ENCODE measurements around the gene REP15. TPM values are rescaled to one million over a fixed set of nuclear protein-coding genes. Genes with fewer than 3 reads are reported as not detected.

Gene REP15
- total RNA-seq, 1 experiment from 2014 or later: 0.26 TPM

DNA sequence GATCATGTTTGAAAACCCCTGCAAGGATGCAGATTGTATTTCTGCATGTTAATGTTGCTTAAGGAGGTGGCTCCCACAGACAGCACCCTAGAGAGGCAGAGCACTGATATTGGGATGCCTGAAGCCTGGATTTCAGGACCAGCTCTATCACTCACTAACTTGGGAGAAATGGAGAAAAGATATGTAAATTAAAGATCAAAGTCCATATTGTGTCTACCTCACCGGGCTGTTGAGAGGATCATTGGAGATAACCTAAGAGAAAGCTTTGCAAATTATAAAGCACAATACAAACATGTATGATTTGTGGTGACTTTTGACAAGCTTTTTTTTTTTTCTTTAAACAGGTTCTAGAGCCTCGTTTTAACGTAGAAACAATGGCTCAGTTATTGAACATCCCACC lies 7.6 kb upstream of the REP15 start (continued):
- TF ChIP-seq, protein P1, sequence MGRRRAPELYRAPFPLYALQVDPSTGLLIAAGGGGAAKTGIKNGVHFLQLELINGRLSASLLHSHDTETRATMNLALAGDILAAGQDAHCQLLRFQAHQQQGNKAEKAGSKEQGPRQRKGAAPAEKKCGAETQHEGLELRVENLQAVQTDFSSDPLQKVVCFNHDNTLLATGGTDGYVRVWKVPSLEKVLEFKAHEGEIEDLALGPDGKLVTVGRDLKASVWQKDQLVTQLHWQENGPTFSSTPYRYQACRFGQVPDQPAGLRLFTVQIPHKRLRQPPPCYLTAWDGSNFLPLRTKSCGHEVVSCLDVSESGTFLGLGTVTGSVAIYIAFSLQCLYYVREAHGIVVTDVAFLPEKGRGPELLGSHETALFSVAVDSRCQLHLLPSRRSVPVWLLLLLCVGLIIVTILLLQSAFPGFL (CRISPR knock-in tag; IDR thresholded peaks at IDR 0.05; ENCODE audit: borderline replicate concordance): no peak
- TF ChIP-seq FOXP1 (CRISPR knock-in tag; IDR thresholded peaks at IDR 0.05; ENCODE audit: borderline replicate concordance): no peak
- no peak for TF ChIP-seq ZNF121 (CRISPR knock-in tag; IDR thresholded peaks at IDR 0.05)
- TF ChIP-seq, protein P2, sequence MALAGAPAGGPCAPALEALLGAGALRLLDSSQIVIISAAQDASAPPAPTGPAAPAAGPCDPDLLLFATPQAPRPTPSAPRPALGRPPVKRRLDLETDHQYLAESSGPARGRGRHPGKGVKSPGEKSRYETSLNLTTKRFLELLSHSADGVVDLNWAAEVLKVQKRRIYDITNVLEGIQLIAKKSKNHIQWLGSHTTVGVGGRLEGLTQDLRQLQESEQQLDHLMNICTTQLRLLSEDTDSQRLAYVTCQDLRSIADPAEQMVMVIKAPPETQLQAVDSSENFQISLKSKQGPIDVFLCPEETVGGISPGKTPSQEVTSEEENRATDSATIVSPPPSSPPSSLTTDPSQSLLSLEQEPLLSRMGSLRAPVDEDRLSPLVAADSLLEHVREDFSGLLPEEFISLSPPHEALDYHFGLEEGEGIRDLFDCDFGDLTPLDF (CRISPR knock-in tag; IDR thresholded peaks at IDR 0.05): no peak
- no peak for TF ChIP-seq IRF2 (CRISPR knock-in tag; IDR thresholded peaks at IDR 0.05; ENCODE audit: borderline replicate concordance, low read depth)

DNA sequence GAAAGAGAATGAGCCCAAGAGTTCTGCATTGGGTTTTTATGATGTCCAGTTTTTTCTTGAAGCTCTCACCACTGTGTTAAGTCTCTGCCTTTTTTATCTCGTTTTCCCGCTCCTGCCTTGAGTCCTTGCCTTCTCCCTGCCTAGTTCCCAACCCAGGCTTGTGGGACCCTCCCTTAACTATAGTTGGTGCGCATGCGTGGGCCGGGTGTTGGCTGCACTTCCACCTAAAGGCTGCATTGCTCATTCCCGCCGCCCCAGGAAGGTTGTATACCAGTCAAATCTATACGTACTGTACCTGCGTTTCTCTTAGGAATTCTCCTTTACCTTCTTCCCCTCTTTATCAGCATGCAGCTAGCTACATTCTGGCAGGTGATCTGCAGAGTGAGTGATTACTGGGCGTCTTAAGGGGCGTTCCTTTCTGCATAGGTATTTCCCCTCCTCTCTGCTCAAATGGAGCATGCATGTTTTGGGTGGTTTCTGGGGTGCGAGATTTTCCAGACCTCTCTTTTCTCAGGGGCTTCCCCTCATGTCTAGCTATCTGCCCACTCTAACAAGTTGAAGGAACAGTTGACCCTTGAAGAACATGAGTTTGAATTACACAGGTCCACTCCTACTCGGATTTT lies 6.6 kb upstream of the REP15 start:
- Mint-ChIP-seq H3K4me3 (no peak overlapping the region), H3K27ac (no peak overlapping the region), H3K4me1 (no peaks in the 10 kb centered on the region), H3K36me3 (0 out of 2 replicates have a peak, but pooled peaks cover 6% of the 10 kb centered on the region), H3K27me3 (ENCODE audit: low read depth) (no peaks in the 10 kb centered on the region), H3K9me3 (no peaks in the 10 kb centered on the region)
- ATAC-seq (no peak), DNase-seq (ENCODE audit: low spot score) (no peak)
- POLR2A ChIA-PET: no interaction called here
- TF ChIP-seq, protein P3, sequence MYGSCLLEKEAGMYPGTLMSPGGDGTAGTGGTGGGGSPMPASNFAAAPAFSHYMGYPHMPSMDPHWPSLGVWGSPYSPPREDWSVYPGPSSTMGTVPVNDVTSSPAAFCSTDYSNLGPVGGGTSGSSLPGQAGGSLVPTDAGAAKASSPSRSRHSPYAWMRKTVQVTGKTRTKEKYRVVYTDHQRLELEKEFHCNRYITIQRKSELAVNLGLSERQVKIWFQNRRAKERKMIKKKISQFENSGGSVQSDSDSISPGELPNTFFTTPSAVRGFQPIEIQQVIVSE (CRISPR knock-in tag; IDR thresholded peaks at IDR 0.05; ENCODE audit: borderline replicate concordance): no peak
- TF ChIP-seq, protein P4, sequence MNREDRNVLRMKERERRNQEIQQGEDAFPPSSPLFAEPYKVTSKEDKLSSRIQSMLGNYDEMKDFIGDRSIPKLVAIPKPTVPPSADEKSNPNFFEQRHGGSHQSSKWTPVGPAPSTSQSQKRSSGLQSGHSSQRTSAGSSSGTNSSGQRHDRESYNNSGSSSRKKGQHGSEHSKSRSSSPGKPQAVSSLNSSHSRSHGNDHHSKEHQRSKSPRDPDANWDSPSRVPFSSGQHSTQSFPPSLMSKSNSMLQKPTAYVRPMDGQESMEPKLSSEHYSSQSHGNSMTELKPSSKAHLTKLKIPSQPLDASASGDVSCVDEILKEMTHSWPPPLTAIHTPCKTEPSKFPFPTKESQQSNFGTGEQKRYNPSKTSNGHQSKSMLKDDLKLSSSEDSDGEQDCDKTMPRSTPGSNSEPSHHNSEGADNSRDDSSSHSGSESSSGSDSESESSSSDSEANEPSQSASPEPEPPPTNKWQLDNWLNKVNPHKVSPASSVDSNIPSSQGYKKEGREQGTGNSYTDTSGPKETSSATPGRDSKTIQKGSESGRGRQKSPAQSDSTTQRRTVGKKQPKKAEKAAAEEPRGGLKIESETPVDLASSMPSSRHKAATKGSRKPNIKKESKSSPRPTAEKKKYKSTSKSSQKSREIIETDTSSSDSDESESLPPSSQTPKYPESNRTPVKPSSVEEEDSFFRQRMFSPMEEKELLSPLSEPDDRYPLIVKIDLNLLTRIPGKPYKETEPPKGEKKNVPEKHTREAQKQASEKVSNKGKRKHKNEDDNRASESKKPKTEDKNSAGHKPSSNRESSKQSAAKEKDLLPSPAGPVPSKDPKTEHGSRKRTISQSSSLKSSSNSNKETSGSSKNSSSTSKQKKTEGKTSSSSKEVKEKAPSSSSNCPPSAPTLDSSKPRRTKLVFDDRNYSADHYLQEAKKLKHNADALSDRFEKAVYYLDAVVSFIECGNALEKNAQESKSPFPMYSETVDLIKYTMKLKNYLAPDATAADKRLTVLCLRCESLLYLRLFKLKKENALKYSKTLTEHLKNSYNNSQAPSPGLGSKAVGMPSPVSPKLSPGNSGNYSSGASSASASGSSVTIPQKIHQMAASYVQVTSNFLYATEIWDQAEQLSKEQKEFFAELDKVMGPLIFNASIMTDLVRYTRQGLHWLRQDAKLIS (CRISPR knock-in tag; IDR thresholded peaks at IDR 0.05; ENCODE audit: borderline replicate concordance): no peak
- TF ChIP-seq EMX1 (CRISPR knock-in tag; IDR thresholded peaks at IDR 0.05) (no peak), NR1H2 (CRISPR knock-in tag; IDR thresholded peaks at IDR 0.05) (no peak), SMAD3 (CRISPR knock-in tag; IDR thresholded peaks at IDR 0.05; ENCODE audit: borderline replicate concordance) (no peak), ZNF232 (CRISPR knock-in tag; IDR thresholded peaks at IDR 0.05) (no peak), ZNF317 (CRISPR knock-in tag; IDR thresholded peaks at IDR 0.05; ENCODE audit: borderline replicate concordance, low read depth) (no peak), CBFB (CRISPR knock-in tag; IDR thresholded peaks at IDR 0.05; ENCODE audit: low read depth) (no peak), ATF1 (CRISPR knock-in tag; IDR thresholded peaks at IDR 0.05) (no peak), ZNF138 (CRISPR knock-in tag; conservative IDR thresholded peaks at IDR 0.05) (no peak), GABPB1 (CRISPR knock-in tag; IDR thresholded peaks at IDR 0.05) (no peak)
- TF ChIP-seq, protein P5, sequence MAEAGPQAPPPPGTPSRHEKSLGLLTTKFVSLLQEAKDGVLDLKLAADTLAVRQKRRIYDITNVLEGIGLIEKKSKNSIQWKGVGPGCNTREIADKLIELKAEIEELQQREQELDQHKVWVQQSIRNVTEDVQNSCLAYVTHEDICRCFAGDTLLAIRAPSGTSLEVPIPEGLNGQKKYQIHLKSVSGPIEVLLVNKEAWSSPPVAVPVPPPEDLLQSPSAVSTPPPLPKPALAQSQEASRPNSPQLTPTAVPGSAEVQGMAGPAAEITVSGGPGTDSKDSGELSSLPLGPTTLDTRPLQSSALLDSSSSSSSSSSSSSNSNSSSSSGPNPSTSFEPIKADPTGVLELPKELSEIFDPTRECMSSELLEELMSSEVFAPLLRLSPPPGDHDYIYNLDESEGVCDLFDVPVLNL (CRISPR knock-in tag; IDR thresholded peaks at IDR 0.05; ENCODE audit: borderline replicate concordance, low read depth): no peak
- TF ChIP-seq, protein P6, sequence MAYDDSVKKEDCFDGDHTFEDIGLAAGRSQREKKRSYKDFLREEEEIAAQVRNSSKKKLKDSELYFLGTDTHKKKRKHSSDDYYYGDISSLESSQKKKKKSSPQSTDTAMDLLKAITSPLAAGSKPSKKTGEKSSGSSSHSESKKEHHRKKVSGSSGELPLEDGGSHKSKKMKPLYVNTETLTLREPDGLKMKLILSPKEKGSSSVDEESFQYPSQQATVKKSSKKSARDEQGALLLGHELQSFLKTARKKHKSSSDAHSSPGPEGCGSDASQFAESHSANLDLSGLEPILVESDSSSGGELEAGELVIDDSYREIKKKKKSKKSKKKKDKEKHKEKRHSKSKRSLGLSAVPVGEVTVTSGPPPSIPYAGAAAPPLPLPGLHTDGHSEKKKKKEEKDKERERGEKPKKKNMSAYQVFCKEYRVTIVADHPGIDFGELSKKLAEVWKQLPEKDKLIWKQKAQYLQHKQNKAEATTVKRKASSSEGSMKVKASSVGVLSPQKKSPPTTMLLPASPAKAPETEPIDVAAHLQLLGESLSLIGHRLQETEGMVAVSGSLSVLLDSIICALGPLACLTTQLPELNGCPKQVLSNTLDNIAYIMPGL (CRISPR knock-in tag; IDR thresholded peaks at IDR 0.05): no peak
- CTCF ChIA-PET: no interaction called here

All from WTC11 (cell line).